ENCODE data around the gene ALDH1L1.

DNA sequence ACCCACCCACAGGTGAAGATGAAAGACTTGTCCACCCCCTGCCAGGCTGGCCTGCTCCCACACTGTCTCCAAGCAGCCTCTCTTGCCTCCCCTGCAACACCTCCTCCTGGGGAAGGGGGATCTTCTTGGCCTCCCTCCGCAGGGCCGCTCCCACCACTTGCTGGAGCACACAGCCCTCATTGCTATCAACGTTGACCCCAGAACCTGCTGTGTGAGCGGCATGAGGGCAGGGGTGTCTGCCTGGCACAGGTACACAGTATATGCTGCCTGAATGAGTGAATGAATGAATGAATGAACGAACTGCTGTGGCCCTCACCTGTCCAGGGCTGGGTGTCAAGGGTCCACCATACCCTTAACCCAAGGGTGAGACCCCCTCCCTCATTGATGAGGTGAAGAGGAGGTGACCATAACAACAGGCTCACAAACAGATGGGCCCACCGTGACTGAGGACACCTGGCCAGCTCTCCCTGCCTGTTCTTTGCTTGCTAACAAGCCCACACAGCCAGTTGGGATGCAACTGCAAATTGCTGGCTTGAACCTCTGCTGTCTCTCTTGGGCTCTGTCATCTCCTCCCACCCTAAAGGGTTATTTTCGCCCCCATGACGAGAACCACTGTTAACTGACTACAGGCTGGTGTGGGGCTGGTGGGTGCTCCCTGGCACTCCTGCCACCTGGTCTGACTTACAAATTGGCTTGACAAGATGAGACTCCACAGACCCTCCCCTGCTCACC is 118.9 kb downstream of the ALDH1L1 start:
- no peak for TF ChIP-seq POLR2AphosphoS5 (IDR thresholded peaks at IDR 0.05; ENCODE audit: low read depth, low read length)
- no peak for TF ChIP-seq TAF1 (IDR thresholded peaks at IDR 0.05; ENCODE audit: borderline replicate concordance, low read depth, low read length)
- TF ChIP-seq POLR2A (IDR thresholded peaks at IDR 0.05; ENCODE audit: low read depth, low read length) = no peak
